Keratinocyte (primary cell): Measurements from ENCODE around the gene GRIP1.

ENCODE experiments used
- CTCF ChIP-seq, 3 experiments: IDR thresholded peaks in 1 of 3; conservative IDR thresholded peaks in 1 of 3; optimal IDR thresholded peaks in 1 of 3; 2 replicates in 2 of 3; 3 replicates in 1 of 3; pipeline versions ENCODE3 to v1.5.1; 2011; ENCODE audit warnings: low read length in 3 of 3, mild to moderate bottlenecking in 3 of 3, moderate library complexity in 2 of 3, control low read depth in 1 of 3, inconsistent platforms in 1 of 3; ENCODE audit not compliant: insufficient read depth in 2 of 3; ENCODE audit errors: extremely low read depth in 1 of 3
- EZH2 ChIP-seq: IDR thresholded peaks from one replicate; pipeline ENCODE4 v1.6.1; 2012; ENCODE audit warnings: inconsistent platforms, mild to moderate bottlenecking, low read length, moderate library complexity

- TF ChIP-seq CTCF (optimal IDR thresholded peaks at IDR 0.05 in 1 of 3, IDR thresholded peaks at IDR 0.05 in 1 of 3, conservative IDR thresholded peaks at IDR 0.05 in 1 of 3; ENCODE audit: extremely low read depth in 1 of 3, insufficient read depth in 2 of 3, low read length in 3 of 3) (no peak), EZH2 (no peak)
These were observed 162.3 kb downstream of the GRIP1 start for GRCh38 chr12:66516561-66516960.
